NCI-H526 (cell line): ENCODE data around the gene INO80.
A peak's percentile ranks its signal among the peaks of the same experiment; 100 is the strongest.

Experiments
- DNase-seq, 2 experiments: peaks; one replicate each; lab custom pipeline; 2025; lab: John Stamatoyannopoulos, UW

The INO80 gene

DNA sequence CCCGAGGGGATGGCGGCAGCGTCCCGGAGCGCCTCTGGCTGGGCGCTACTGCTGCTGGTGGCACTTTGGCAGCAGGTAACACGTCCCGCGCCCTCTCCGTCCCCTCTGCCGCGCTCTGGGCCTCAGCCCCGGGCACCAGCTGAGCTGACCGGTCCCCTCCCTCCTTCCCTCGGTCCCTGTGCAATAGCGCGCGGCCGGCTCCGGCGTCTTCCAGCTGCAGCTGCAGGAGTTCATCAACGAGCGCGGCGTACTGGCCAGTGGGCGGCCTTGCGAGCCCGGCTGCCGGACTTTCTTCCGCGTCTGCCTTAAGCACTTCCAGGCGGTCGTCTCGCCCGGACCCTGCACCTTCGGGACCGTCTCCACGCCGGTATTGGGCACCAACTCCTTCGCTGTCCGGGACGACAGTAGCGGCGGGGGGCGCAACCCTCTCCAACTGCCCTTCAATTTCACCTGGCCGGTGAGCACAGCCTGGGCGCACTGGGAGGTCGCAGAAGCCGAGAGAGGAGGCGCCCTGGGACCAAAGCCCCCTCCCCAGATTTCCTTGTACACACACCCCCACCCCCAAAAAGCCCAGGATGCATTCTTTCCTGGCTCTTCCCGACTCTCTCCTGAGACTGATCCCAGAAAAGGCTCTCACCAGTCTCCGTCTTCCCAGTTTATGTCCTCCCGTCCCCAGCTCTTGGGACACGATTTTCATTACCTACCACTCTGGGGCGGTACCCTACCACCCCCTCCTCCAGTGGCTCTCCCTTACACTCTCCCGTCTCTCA lies 186.2 kb downstream of the INO80 start:
- peak in 1 of 2 experiments; percentile 69 for DNase-seq
